GM21825 (cell line): ENCODE measurements around the gene ST8SIA6.
"Not testable (repeated sequence)": the region's sequence is repeated elsewhere in the genome, so short reads cannot be mapped to it uniquely, and the experiment has no call there.

Experiments
- ATAC-seq: cut with Tn5 transposase; IDR thresholded peaks from one replicate; pipeline ENCODE4 v1.9.1; 2021; ENCODE audit warnings: mild to moderate bottlenecking, moderate library complexity; ENCODE audit not compliant: unreplicated experiment

Gene ST8SIA6

GRCh38 chr10:17457083-17457482 is 2.7 kb upstream of the ST8SIA6 start:
- ATAC-seq = no peak

DNA sequence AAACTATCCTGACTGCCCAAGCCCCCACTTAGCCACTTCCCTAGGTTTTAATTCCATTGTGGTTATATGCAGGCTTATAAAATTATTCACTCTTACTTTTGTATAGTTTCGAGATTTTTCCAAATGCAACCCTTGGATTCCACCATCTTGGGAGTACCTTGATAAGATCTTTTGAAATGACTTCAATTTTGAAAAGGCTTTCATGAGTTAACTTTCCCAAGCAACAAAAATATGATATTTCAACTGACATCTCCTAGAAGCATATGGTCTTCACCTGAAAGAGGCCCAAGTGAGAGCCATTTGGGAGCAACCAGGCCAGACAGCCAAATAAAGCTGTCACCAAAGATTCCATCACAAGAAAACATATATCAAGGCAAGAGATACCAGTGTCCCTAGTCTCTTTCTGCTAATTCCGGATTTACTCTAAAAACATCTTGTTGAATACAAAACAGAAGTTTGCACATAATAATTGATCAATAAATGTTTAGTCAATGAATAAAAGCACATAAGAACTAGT is 1.7 kb upstream of the ST8SIA6 start:
- ATAC-seq = no peak

- no peak for ATAC-seq
These were observed 673 bp upstream of the ST8SIA6 start for GRCh38 chr10:17455015-17455520.

- ATAC-seq = peak; percentile 42
These were observed 863 bp downstream of the ST8SIA6 start for GRCh38 chr10:17453373-17454091.

- ATAC-seq = no peak
These were observed 1.4 kb downstream of the ST8SIA6 start for GRCh38 chr10:17453035-17453372.

GRCh38 chr10:17452060-17452841 is 2.1 kb downstream of the ST8SIA6 start:
- no peak for ATAC-seq

GRCh38 chr10:17450024-17450423 is 4.4 kb downstream of the ST8SIA6 start:
- no peak for ATAC-seq

GRCh38 chr10:17445400-17445998 is 8.9 kb downstream of the ST8SIA6 start:
- ATAC-seq = no peak

DNA sequence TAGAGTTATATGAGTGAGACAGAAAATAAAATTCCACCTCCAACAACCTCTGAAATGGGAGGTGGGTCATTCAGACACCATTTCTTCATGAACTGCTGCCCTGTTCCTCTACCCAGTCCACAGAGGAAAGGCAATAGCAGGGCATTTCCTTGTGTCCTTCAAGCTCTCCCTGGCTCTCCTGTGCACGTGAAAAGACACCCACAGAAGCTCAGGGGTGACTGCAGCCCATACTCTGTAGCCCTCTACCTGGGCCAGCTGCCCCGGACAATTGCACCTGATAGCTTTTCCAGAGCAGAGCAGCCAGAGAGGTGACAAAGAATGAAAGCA is 10.0 kb downstream of the ST8SIA6 start:
- no peak for ATAC-seq

DNA sequence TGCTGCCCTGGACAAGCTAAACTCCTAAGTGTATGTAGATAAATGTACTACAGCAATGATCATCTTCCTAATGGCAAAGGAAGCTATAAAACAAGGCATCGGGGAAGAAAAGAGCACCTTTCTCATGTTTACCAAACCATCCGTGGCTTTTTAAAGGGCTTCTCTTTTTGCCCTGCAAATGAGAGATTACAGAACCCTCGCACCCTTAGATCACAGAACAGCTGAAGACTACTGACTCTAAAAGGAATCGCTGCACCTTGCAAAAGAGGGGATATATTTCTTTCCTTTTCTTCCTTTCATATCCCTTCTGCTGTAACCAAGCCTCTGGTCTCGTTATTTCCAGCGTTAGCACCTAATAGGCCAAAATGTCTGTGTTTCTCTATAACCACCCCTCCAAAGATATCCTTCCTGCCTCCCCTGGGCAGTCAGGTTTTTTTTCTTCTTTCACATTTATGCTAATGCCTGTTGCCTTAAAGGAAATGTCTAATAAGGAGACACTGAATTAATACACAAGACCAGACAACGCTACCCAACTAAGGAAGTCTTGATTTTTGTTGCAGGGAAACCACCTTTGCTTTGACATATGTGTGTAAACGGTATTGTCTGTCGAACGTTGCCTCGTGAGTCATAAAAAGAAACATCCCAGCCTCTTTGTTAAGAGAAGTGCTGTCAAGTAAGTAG is 10.5 kb downstream of the ST8SIA6 start:
- peak; percentile 94 for ATAC-seq

DNA sequence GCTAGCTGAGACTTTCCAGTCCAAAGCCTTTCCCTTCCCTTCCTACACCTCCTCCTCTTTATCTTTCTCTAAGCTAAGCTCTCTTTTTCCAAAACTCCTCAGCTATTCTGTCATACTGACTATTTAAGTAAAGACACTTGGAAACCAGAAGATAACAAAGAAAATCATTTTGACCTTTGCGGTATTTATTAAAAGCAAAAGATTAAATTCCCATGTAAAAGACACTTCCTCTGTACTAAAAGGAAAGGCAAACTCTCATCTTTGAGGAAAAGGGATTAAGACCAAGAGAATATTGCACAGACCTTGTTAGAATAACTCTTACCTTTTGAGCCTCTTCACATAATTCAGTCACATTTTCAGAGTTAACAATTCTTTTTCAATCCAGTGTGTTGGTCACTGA is 15.8 kb downstream of the ST8SIA6 start:
- ATAC-seq = no peak

GRCh38 chr10:17436578-17436977 is 17.8 kb downstream of the ST8SIA6 start:
- ATAC-seq = not testable (repeated sequence)

DNA sequence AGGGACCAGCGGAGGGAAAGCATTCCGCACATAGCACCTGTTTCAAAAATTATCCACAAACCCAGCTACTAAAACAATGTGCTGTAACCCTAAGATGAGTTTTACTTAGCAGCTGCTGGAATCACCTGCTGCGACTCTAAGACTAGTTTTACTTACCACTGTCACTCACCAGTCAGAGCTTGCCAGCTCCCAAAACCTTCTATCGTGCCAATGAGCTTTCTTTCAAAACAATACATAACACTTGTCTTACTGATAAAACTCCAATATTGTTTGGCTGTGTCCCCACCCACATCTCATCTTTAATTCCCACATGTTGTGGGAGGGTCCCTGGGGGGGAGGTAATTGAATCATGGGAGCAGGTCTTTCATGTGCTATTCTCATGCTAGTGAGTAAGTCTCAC is 18.4 kb downstream of the ST8SIA6 start:
- ATAC-seq = no peak

GRCh38 chr10:17435187-17435586 is 19.2 kb downstream of the ST8SIA6 start:
- ATAC-seq = no peak

DNA sequence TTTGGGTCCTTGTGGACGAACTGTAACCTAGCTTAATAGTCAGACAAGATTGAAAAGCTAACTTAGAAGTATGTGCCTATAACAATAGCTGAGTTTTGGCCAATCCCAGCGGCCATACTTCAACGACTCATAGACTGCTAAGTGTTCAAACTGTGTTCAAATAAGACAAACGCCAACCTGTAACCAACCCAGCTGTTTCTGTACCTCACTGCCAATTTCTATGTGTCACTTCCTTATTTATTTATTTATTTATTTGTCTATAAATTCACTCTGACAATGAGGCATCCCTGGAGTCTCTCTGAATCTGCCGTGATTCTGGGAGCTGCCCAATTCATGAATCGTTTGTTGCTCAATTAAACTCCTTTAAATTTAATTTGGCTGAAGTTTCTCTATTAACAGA is 21.7 kb downstream of the ST8SIA6 start:
- no peak for ATAC-seq

GRCh38 chr10:17431871-17432311 is 22.5 kb downstream of the ST8SIA6 start:
- no peak for ATAC-seq

GRCh38 chr10:17430647-17431355 is 23.6 kb downstream of the ST8SIA6 start:
- no peak for ATAC-seq

DNA sequence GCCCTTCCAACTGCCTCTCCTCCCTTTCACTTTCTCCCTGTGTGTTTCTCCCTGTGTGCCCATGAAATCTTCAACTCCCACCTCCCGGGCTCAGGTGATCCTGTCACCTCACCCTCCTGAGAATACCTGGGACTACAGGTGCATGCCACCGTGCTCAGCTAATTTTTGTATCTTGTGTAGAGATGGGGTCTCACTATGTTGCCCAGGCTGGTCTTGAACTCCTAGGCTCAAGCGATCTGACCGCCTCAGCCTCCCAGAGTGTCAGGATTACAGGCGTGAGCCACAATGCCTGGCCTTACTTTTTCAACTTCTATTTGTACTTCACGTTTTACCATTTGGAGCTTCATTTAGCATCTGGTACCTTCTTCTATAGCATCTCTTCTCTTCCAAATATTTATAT is 24.9 kb downstream of the ST8SIA6 start:
- no peak for ATAC-seq

DNA sequence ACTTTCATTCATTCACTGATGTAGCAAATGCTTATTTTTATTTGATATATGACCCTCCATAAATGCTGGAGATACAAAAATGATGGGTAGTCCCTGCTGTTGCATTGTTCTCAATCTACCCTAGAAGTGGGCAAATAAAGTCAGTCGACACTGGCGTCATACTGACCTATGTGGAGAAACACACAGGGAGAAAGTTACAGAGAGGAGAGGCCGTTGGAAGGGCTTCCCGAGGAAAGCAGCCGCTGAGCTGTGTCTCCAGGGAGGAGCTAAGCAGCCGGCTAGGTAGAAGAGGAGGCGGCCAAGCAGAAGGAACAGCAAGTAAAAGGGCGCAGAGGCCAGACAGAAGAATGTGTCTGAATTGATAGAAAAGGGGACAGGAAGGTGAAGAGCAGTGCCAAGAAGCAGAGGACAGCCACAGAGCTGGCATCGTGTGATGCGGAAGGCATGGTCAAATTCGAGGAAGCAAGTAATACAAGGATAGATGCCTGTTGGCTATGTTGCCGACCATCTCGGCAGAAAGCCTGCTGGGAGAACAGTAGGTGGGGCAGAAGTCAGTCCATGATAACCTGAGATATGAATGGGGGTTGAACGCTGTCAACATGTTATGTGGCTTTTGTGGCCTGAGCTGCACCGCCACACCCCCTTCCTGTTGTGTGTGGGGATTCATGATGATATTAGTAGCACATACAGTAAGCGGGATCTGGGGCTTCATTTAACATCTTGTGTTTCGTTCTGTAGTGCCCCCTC is 25.9 kb downstream of the ST8SIA6 start:
- ATAC-seq = peak; percentile 66
